ENCODE results near the gene ENTPD2. TPM values are rescaled to one million over a fixed set of nuclear protein-coding genes. Genes with fewer than 3 reads are reported as not detected.

ENTPD2 gene
- total RNA-seq, 1 experiment from 2014 or later, result 32.5 TPM

DNA sequence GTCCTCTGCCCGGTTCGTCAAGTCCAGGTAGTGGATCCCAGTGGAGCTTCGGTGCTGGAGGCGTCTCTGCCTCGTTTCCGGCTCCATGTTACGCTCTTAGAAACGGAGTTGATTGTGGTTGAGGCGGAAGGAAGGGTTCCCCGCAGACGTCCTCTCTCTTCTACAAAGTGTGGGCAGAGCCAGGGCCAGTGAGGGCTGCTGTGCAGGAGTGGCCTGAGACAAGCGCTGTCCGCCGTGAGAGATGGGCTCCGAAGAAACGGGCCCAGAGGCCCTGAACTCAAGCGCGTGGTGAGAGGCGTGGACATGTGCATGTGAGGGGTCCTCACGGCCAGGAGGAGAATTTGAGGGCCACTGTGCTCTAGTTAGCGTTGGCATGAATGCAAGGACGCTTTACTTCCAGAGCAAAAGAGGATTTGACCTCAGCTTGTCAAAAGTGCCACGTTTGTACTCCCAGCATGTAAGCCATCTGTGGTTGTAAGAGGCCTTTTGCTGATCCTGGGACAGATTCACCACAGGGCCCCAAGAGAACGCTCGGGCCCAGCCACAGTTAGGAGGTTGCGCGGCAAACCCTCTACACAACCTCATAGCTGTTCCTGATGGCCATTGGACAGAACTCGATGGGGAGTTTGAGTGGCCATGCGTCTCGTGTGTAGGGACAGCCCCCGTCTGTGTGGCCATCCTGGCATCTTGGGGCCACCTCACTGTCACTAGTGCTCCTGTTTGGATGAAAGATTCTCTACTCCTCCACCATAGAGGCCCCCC is 43.1 kb upstream of the ENTPD2 start:
- H3K9ac ChIP-seq (ENCODE audit: low read length), result no peak overlapping the region

More for the DNA sequence above, 43.1 kb upstream of the ENTPD2 start:
- no peaks in the 10 kb centered on the region for H3K27me3 ChIP-seq (ENCODE audit: insufficient read depth, low read length)
- H3K4me2 ChIP-seq (ENCODE audit: low read length), result no peak overlapping the region
- no peak overlapping the region for H2AFZ ChIP-seq (ENCODE audit: low read depth, low read length, poor library complexity, severe bottlenecking)
- intact Hi-C loops (cut with micrococcal nuclease), result no loop called here
- no peak overlapping the region for H3K4me3 ChIP-seq (replicated peaks in 1 of 2; ENCODE audit: low read depth in 1 of 2, low read length in 2 of 2)
- ChIA-PET POLR2A (no interaction called here), RAD21 (ENCODE audit: low non-redundant PET in 1 of 2, low total read pairs in 2 of 2, uncharacterized antibody in 2 of 2, unreplicated experiment in 2 of 2) (no interaction called here), CTCF (no interaction called here)
- H4K20me1 ChIP-seq (ENCODE audit: insufficient read depth), result no peaks in the 10 kb centered on the region
- H3K9me2 ChIP-seq (ENCODE audit: insufficient read depth), result no peaks in the 10 kb centered on the region
- DNase-seq (ENCODE audit: low read depth, low spot score), result no peak
- peaks cover 10 to 31% of the 10 kb centered on the region in 2 experiments for H3K36me3 ChIP-seq (ENCODE audit: control insufficient read depth in 1 of 2, insufficient read depth in 2 of 2, low read length in 2 of 2)
- no peak for ATAC-seq
- H3K4me1 ChIP-seq (ENCODE audit: control insufficient read depth in 1 of 2, insufficient read depth in 2 of 2, low read length in 2 of 2), result no peaks in the 10 kb centered on the region
- TF ChIP-seq ZFX (IDR thresholded peaks at IDR 0.05) (no peak), ZNF274 (IDR thresholded peaks at IDR 0.05; ENCODE audit: low read depth, low read length) (no peak), RAD21 (IDR thresholded peaks at IDR 0.05; ENCODE audit: low read depth) (no peak), SRF (IDR thresholded peaks at IDR 0.05; ENCODE audit: low read depth) (no peak), SIN3A (IDR thresholded peaks at IDR 0.05; ENCODE audit: low read depth) (no peak), CBX3 (IDR thresholded peaks at IDR 0.05; ENCODE audit: low read depth) (no peak), ELF1 (IDR thresholded peaks at IDR 0.05; ENCODE audit: borderline replicate concordance, low read depth) (no peak), FOSL1 (IDR thresholded peaks at IDR 0.05; ENCODE audit: low read depth) (no peak), YY1 (IDR thresholded peaks at IDR 0.05; ENCODE audit: extremely low read depth, insufficient replicate concordance, low read depth, low read length) (no peak), EGR1 (IDR thresholded peaks at IDR 0.05; ENCODE audit: low read depth) (no peak), EZH2phosphoT487 (IDR thresholded peaks at IDR 0.05; ENCODE audit: borderline replicate concordance) (no peak), JUND (IDR thresholded peaks at IDR 0.05) (no peak), EZH2 (IDR thresholded peaks at IDR 0.05) (no peak)
- TF ChIP-seq, protein P1, sequence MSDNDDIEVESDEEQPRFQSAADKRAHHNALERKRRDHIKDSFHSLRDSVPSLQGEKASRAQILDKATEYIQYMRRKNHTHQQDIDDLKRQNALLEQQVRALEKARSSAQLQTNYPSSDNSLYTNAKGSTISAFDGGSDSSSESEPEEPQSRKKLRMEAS (IDR thresholded peaks at IDR 0.05), result no peak
- TF ChIP-seq, protein P2, sequence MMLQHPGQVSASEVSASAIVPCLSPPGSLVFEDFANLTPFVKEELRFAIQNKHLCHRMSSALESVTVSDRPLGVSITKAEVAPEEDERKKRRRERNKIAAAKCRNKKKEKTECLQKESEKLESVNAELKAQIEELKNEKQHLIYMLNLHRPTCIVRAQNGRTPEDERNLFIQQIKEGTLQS (IDR thresholded peaks at IDR 0.05), result no peak
- TF ChIP-seq, protein P3, sequence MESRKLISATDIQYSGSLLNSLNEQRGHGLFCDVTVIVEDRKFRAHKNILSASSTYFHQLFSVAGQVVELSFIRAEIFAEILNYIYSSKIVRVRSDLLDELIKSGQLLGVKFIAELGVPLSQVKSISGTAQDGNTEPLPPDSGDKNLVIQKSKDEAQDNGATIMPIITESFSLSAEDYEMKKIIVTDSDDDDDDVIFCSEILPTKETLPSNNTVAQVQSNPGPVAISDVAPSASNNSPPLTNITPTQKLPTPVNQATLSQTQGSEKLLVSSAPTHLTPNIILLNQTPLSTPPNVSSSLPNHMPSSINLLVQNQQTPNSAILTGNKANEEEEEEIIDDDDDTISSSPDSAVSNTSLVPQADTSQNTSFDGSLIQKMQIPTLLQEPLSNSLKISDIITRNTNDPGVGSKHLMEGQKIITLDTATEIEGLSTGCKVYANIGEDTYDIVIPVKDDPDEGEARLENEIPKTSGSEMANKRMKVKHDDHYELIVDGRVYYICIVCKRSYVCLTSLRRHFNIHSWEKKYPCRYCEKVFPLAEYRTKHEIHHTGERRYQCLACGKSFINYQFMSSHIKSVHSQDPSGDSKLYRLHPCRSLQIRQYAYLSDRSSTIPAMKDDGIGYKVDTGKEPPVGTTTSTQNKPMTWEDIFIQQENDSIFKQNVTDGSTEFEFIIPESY (IDR thresholded peaks at IDR 0.05; ENCODE audit: extremely low read depth, insufficient replicate concordance, low read length), result no peak
- TF ChIP-seq, protein P4, sequence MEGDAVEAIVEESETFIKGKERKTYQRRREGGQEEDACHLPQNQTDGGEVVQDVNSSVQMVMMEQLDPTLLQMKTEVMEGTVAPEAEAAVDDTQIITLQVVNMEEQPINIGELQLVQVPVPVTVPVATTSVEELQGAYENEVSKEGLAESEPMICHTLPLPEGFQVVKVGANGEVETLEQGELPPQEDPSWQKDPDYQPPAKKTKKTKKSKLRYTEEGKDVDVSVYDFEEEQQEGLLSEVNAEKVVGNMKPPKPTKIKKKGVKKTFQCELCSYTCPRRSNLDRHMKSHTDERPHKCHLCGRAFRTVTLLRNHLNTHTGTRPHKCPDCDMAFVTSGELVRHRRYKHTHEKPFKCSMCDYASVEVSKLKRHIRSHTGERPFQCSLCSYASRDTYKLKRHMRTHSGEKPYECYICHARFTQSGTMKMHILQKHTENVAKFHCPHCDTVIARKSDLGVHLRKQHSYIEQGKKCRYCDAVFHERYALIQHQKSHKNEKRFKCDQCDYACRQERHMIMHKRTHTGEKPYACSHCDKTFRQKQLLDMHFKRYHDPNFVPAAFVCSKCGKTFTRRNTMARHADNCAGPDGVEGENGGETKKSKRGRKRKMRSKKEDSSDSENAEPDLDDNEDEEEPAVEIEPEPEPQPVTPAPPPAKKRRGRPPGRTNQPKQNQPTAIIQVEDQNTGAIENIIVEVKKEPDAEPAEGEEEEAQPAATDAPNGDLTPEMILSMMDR (IDR thresholded peaks at IDR 0.05 in 2 of 3, conservative IDR thresholded peaks at IDR 0.05 in 1 of 3; ENCODE audit: borderline replicate concordance in 1 of 3, insufficient read depth in 1 of 3, low read depth in 2 of 3, low read length in 2 of 3), result no peak
- no peak overlapping the region for H3K27ac ChIP-seq (ENCODE audit: low read depth, low read length)
- peaks cover 0 to 6% of the 10 kb centered on the region in 2 experiments; a peak in 1 of 4 replicates for H3K9me3 ChIP-seq (ENCODE audit: control insufficient read depth in 1 of 2, insufficient read depth in 1 of 2, low read depth in 1 of 2, low read length in 2 of 2)
- 0 out of 2 replicates have a peak, but pooled peaks cover under 1% of the 10 kb centered on the region for H3K79me2 ChIP-seq (ENCODE audit: insufficient read depth, low read length)
- BruUV-seq (replicated peaks), result no TSS peak

Measured in HCT116 (cell line).